Embryonic facial prominence (tissue), 1 donor: ENCODE measurements around the gene C4orf36.

Experiments used
- DNase-seq: peaks from one replicate; pipeline ENCODE4 v3.0.0-alpha.2; 2016; ENCODE audit errors: extremely low spot score

Gene C4orf36, protein sequence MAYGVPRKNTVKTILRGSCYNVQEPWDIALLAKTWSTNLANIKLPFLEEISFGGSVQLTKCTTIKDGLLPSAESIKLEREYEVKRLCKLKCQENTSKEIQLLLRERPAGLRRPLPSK

GRCh38 chr4:86891762-86892635 lies at the start of gene C4orf36:
Gene C4orf36, minus strand, starts transcription at chr4:86892422. Its CDS starts 902 bp downstream, at chr4:86891520.
- DNase-seq = peak; percentile 37

DNA sequence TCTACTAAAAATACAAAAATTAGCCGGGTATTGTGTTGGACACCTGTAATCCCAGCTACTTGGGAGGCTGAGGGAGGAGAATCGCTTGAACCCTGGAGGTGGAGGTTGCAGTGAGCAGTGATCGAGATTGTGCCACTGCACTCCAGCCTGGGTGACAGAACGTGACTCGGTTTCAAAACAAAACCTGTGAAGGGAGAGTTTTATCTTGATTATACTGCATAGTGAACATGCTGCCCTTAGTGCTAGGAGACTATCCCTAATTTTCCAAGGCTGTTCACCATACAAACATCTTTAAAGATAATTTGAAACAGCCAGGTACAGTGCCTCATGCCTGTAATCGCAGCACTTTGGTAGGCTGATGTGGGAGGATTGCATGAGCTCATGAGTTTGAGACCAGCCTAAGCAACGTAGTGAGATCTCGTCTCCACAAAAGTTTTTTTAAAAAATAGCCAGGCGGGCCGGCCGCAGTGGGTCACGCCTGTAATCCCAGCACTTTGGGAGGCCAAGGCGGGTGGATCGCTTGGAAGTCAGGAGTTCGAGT lies 48.8 kb upstream of the C4orf36 start:
- DNase-seq = no peak

DNA sequence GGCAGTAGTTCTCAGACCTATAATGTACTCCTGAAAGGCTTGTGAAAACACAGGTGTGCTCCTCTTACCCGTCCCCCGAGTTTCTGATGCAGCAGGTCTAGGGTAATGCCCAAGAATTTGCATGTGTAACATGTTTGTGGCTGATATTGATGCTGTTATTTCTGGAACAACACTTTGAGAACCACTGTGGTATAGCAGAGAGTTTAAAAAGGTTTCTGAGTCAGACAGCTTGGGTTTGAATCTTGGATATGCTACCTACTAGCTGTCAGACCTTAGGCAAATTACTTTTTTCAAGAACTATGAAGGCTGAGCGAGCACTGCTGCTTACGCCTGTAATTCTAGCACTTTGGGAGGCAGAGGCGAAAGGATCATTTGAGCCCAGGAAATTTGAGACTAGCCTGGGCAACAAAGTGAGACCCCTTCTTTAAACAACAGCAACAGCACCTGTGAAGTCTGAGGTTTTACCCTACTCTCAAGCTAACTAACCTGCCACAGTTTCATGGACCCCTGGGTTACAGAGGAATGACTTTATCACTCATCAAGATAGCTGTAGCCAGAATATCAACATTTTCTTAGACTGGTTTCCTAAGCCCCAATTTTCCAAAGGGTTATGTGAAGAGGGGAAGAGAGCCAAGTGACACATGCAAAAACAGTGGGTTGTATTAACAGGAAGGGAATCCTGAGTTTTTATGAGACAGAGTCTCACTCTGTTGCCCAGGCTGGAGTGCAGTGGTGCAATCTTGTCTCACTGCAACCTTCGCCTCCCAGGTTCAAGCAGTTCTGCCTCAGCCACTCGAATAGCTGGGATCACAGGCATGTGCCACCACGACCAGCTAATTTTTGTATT lies 47.7 kb upstream of the C4orf36 start:
- no peak for DNase-seq

DNA sequence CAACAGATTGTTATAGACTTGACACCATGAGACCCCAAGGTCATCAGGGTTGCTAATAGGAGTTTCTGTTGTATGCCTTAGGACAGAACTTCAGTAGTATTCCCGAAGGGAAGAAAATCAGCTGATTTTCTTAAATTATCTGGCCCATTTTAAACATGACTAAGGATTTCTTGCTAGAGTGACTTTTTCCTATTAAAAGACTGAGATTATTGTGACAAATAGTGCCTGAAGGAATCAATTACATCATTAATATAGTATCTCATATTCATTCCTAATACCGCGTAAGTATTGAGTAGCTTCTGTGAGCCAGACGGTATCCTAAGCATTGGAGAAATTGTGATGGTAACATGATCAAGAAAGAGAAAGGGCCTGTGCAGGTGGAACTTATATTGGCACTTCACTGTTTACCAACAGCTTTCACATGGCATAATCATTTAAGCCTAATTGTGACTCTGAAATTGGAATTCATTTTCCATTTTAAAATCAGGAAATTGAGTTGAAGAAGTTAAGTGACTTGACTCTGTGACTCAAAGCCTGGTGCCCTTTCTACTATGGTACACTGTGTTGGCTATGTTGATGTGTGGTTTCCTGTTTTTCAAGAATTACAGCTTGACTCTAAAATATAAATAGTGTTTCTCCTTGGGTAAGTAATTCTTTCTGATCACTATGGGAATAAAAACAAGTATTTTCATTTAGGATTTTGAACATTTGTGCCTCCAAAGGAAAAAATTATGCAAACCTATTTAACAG lies 46.7 kb upstream of the C4orf36 start:
- DNase-seq = no peak

DNA sequence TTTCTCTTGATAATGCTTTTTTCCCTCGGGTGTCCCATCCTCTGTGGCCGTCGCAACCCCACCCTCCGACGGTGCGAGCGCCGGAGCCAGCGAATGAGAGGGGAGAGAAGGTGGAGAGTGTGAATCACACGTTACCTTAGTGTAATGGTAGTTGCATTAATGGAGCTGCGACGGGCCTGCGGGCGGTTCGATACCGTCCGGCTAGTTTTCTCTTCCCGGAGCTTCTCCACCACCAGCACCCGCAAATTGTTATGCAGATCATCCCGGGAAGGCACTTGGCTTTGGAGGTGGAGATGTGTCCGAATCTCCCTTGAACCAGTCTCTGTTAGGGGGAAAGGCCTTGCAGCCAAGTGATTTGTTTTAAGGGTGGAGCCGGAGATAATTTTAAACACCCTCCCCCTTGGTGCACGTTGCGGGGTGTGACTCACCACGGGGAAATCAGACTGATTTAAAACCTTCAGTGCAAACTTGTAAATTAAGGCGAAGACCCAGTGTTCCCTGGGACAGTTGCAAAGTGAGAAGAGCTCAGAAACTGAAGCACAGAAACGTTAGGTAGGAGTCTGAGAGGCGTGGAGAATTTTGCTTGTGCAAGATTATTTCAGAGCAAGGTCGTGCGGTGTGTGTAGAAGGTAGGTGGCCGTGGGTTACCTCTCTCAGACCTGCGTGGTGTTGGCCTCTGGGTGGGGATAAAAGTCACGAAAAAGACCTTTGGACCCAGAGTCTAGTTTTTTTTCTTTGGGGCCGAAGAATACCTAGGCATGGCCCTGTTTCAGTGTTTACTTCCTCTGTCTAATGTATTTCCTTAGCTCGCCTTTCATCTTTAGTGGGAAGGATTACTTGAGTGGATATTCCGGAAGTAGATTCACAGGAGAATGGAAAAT lies 43.9 kb upstream of the C4orf36 start:
- DNase-seq = no peak

DNA sequence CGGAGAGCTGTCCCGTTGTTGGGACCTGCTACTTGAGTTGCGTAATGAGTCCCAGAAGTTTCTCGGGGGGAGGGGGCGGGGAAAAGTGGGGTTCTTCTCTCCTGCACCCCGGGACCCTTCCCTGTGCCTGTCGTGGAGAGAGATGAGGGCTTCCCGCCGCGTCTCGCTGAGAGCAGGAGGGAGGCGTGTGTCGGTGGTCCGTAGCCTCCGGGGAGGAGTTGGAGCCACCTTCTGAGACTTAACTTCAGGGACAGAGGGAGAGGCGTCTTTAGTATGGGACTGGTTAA lies 43.3 kb upstream of the C4orf36 start:
- DNase-seq = no peak

DNA sequence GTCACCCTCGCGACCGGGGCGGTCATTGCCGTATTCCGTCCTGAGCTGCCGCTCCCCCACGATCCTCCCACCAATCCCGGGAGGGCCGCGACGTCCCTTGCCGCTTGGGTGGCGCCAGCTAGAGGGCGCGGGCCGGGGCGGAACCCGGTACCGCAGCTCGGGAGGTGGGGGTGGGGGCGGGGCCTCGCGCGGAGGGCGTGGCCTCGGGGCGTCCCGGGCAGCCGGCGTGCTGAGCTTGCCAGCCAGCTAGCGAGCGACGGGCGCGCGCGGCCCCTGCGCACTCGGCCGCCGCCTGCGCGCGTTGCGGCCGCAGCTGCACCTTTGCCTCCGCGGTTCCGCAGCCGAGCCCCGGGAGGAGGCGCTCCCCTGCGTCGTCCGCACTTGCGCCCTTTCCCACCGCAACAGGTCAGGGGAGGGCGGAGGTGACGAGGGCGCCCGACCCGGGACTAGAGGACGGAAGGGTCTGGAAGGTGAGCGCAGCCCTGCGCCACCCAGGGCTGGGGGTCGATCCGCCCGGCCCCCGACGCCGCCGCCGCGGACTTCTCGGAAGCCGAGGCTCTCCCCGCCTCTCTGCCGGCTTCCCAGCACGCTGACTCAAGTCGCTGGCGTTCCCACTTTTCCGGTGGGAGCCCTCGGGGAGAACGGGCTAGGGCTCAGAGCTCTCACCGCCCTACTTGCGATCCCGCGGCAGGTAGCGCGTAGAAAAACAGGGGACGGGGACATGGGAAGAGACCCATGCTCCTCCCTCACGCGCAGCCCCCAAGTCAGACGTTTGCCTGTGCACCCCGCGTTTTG lies 42.7 kb upstream of the C4orf36 start, which contains the start of gene AFF1:
Gene AFF1 (plus strand): TSS at position 241 of the 795 bp plus-strand sequence. CDS start 13,523 bp downstream, outside the sequence.
- DNase-seq = peak; percentile 21

DNA sequence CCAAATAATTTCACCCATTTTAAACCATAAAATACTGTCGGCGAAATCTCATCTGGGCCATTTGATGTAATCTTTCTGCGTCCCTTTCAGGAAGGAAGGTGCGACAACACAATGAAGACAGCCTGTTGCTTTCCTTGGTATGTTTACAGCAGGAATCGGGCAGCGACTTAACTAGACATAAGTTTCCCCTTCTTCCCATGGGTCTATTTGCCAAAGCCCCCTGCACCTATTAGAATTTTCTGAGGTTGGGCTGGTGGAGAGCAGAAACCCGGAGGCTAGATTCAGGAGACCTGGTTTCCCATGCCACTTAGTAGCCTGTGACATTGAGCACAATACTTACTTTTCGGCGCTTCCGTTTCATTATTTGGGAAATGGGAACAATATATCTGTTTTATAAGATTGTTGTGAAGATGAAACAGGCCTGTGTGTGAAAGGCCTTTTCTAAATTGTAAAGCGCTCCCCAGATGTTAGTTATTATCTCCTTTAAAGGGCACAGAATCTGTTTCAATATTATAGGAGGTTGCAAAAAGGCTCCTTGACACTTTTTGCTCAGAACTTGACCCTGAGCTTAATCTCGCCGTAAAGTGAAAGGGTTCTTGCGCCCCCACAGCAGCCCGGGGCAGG lies 42.0 kb upstream of the C4orf36 start:
- peak; percentile 19 for DNase-seq

DNA sequence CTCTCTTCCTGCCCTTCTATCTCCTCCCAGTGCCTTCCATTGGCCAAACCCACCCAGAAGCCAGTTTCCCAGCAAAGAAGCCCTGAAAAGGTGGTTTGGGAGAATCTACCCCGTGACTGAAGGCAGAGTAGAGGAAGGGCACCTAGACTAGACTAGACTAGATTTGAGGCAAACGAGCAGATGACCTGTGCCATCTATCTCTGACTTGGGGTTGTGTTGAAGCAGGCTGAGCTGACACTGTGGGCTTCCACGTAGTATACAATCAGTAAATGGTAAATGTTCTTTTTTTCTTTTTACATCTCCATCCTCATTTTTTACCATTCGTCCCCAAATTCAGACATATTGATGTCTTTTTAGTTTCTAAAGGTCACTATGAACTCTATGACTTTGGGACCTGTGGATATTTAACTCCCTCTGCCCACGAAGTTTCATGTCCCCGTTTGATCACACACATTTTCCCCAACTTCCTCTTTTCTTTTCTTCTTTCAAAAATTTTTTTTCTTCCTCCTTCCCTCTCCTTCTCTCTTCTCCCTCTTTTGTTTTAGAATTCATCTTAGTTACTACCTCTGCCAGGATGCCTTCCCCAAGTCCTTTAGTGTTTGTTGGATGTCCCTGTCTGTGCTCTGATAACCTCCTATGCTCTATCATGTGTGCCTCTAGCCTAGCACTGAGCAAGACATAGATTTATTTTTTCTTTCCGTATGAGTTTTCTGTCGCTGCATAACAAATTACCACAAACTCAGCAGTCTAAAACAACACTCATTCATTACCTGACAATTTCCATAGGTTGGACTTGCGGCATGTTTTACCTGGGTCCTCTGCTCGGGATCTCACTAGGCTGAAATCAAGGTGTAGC lies 36.4 kb upstream of the C4orf36 start:
- DNase-seq = no peak

DNA sequence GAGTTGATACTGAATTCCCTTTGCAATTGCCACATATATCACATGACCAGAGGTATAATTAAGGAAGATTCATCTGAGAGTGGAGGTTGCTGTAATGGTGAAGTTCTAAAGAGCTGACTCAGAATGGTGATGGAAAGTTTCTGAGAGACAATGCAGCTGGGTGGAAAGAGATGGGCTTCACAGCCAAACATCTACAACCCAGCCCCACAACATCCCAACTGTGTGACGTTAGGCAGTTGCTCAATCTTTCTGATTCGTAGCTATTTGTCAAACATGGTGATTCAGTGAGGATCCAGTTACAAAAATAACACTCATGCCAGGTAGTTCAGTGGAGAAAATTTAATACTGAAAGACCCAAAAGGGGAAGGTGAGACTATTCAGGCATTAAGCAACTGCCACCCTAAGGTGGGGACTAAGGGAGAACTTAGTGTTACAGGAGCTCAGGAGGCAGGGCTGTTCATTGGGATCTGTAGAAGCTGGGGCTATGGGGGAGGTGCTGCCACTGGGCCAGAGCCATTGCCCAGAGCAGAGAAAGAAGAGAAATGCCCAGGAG lies 35.7 kb upstream of the C4orf36 start:
- no peak for DNase-seq

DNA sequence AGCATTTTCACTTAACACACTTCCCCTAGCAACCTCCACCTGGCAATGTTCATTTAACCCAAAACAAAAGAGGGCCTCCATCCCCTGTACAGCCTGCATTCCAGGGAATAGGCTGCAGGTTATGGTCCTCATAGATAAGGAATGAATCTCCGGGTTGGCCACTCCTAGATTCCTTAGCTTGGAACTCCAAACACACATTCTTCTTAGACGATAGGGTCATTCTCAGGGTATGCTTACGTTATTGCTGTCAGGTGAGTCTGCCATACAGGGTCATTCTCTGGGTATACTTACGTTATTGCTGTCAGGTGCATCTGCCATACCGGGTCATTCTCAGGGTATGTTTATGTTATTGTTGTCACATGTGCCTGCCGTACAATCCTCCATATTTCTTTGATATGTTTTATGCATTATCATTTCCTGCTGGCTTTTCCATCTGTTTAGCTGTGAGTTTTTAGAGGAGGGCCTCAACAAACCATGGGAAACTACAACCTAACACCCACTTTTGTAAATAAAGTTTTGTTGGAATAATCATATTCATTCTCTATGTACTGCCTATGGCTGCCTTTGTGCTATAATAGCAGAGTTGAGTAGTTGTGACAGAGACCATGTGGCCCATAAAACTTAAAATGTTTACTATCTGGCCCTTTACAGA lies 34.3 kb upstream of the C4orf36 start:
- no peak for DNase-seq

DNA sequence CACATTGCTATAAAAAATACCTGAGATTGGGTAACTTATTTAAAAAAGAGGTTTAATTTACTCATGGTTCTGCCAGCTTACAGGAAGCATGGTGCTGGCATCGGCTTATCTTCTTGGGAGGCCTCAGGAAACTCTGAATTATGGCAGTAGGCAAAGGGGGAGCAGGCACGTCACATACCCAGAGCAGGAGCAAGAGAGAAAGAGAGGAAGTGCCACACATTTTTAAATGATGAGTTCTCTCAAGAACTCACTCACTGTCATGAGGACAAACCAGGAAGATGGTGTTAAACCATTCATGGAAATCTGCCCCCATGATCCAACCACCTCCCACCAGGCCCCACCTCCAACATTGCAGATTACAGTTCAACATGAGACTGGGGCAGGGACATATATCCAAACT lies 32.6 kb upstream of the C4orf36 start:
- no peak for DNase-seq

DNA sequence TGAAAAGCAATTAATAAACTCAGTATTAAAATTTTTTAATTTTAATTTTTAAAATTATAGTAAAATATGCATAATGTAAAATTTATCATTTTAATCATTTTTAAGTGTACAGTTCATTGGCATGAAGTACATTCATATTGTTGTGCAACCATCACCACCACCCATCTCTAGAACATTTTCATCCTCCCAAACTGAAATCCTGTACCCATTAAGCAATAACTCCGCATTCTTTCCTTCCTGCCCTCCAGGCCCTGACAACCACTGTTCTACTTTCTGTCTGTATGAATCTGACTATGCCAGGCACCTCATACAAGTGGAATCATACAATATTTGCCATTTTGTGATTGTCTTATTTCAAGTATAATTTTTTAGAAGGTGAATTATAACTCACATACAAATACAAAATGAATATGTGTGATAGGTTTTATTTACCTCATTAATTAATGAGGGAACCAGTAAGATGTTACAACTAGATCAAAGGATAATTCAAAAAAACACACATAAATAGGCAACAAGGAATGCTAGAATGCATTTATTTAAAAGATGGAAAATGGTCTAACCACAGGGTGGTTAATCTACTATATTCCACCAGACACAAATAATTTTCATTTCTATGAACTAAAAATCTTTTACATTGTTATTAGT lies 29.5 kb upstream of the C4orf36 start:
- DNase-seq = no peak

DNA sequence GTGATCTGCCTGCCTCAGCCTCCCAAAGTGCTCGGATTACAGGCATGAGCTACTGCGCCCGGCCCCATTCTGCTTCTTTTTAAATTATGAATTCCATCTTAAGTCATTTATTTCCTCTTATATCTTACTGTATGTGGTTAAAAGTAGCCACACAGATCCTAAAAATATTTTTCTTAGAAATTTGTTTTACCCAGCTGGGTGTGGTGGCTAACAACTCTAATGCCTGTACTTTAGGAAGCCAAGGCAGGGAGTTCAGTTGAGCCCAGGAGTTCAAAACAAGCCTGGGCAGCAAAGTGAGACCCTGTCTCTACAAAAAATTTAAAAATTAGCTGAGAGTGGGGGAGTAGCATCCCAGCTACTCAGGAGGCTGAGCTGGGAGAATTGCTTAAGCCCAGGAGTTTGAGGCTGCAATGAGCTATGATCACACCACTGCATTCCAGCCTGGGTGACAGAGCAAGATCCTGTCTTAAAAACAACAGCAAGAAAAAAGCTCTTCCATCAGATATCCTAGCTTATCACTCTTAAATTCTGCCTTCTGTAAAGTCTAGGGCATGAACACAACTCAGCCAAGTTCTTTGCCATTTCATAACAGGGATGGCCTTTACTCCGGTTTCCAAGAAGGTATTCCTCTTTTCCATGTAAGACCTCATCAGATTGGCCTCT lies 27.5 kb upstream of the C4orf36 start:
- no peak for DNase-seq

DNA sequence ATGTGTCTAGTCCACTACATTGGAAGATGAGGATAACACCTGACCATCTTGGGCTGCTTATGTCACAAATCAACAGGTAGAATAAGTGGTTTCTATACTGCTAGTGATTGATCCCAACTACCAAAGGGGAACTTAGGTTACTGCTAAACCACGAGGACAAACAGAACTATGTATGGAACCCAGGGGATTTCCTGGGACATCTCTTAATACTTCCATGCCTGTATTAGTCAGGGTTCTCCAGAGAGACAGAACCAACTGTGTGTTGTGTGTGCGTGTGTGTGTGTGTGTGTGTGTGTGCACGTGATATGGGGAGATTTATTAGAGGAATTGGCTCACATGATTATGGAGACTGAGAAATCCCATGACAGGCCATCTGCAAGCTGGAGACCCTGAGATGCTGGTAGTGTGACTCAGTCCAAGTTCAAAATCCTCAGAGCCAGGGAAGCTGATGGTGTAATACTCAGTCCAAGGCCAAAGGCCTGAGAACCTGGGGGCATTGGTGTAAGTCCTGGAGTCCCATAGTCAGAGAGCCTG lies 26.4 kb upstream of the C4orf36 start:
- DNase-seq = no peak
